HS-5 (cell line): ENCODE data around the gene ZNF653.
A peak's percentile ranks its signal among the peaks of the same experiment; 100 is the strongest.
"Not testable (repeated sequence)": the region's sequence is repeated elsewhere in the genome, so short reads cannot be mapped to it uniquely, and the experiment has no call there.

Experiments used
- DNase-seq: peaks from one replicate; pipeline ENCODE4 v3.0.0-alpha.2; 2012; ENCODE audit warnings: low read depth

ZNF653 gene

GRCh38 chr19:11481534-11482383 lies 23.9 kb downstream of the ZNF653 start:
- DNase-seq: peak; percentile 85

- DNase-seq: no peak
These were observed 24.7 kb downstream of the ZNF653 start, which contains the start of gene ELAVL3 for GRCh38 chr19:11480715-11481533. ELAVL3 (minus strand) TSS chr19:11481046; CDS start chr19:11480608, 438 bp downstream.

GRCh38 chr19:11479898-11480714 lies 25.5 kb downstream of the ZNF653 start:
- DNase-seq: no peak

- no peak for DNase-seq
These were observed 26.3 kb downstream of the ZNF653 start for GRCh38 chr19:11479090-11479897.

- DNase-seq: no peak
These were observed 27.2 kb downstream of the ZNF653 start for GRCh38 chr19:11478167-11479089.

GRCh38 chr19:11475861-11476260 lies 29.8 kb downstream of the ZNF653 start:
- no peak for DNase-seq

GRCh38 chr19:11475343-11475742 lies 30.3 kb downstream of the ZNF653 start:
- DNase-seq: not testable (repeated sequence)

GRCh38 chr19:11473725-11474124 lies 31.9 kb downstream of the ZNF653 start:
- DNase-seq: no peak

GRCh38 chr19:11468266-11468845 lies 37.3 kb downstream of the ZNF653 start:
- not testable (repeated sequence) for DNase-seq

GRCh38 chr19:11465600-11465999 lies 40.0 kb downstream of the ZNF653 start:
- no peak for DNase-seq

GRCh38 chr19:11464333-11465265 lies 41.0 kb downstream of the ZNF653 start:
- DNase-seq: peak; percentile 6

GRCh38 chr19:11463391-11463790 lies 42.2 kb downstream of the ZNF653 start:
- no peak for DNase-seq

GRCh38 chr19:11461453-11461852 lies 44.2 kb downstream of the ZNF653 start:
- no peak for DNase-seq

GRCh38 chr19:11460207-11460606 lies 45.4 kb downstream of the ZNF653 start:
- no peak for DNase-seq

- DNase-seq: not testable (repeated sequence)
These were observed 46.7 kb downstream of the ZNF653 start for GRCh38 chr19:11458912-11459311.

- no peak for DNase-seq
These were observed 47.3 kb downstream of the ZNF653 start for GRCh38 chr19:11458236-11458900.

GRCh38 chr19:11457831-11458230 lies 47.8 kb downstream of the ZNF653 start:
- no peak for DNase-seq

GRCh38 chr19:11457115-11457514 lies 48.5 kb downstream of the ZNF653 start:
- no peak for DNase-seq
